AML-193 (cell line): ENCODE data around the gene C12orf57.

ENCODE experiments used
- DNase-seq, 2 experiments: peaks; one replicate each; lab custom pipeline; 2025; lab: John Stamatoyannopoulos, UW

Gene C12orf57

GRCh38 chr12:6953442-6954315 lies 9.9 kb downstream of the C12orf57 start:
- DNase-seq: peak; percentile 91 to 93

- no peak for DNase-seq
Observed at GRCh38 chr12:6954316-6955107, 10.7 kb downstream of the C12orf57 start.

- DNase-seq: no peak
Observed at GRCh38 chr12:6955108-6956020, 11.5 kb downstream of the C12orf57 start.

GRCh38 chr12:6956021-6956727 lies 12.4 kb downstream of the C12orf57 start:
- DNase-seq: no peak

GRCh38 chr12:6957151-6957701 lies 13.4 kb downstream of the C12orf57 start:
- DNase-seq: no peak

- DNase-seq: no peak
Observed at GRCh38 chr12:6957741-6958608, 14.2 kb downstream of the C12orf57 start.

GRCh38 chr12:6958609-6959057 lies 14.8 kb downstream of the C12orf57 start:
- peak in 1 of 2 experiments; percentile 17 for DNase-seq

GRCh38 chr12:6959058-6959804 lies 15.4 kb downstream of the C12orf57 start:
- peak; percentile 49 to 66 for DNase-seq

GRCh38 chr12:6959805-6960592 lies 16.2 kb downstream of the C12orf57 start:
- DNase-seq: no peak

- peak; percentile 28 to 46 for DNase-seq
Observed at GRCh38 chr12:6960593-6961277, 16.9 kb downstream of the C12orf57 start.

- DNase-seq: no peak
Observed at GRCh38 chr12:6961278-6961694, 17.5 kb downstream of the C12orf57 start.

- DNase-seq: no peak
Observed at GRCh38 chr12:6961695-6962284, 18.0 kb downstream of the C12orf57 start.

GRCh38 chr12:6962285-6963015 lies 18.6 kb downstream of the C12orf57 start:
- DNase-seq: no peak

GRCh38 chr12:6963016-6963731 lies 19.4 kb downstream of the C12orf57 start:
- no peak for DNase-seq

GRCh38 chr12:6963791-6964413 lies 20.1 kb downstream of the C12orf57 start:
- DNase-seq: no peak
